Neural progenitor cell (in vitro differentiated cells): ENCODE results near the gene PHLDB2. TPM values are rescaled to one million over a fixed set of nuclear protein-coding genes. Genes with fewer than 3 reads are reported as not detected.
A peak's percentile ranks its signal among the peaks of the same experiment; 100 is the strongest.

Source experiments
- DNase-seq: peaks from one replicate; pipeline ENCODE4 v3.0.0-alpha.2; 2016; ENCODE audit warnings: low spot score
- H2AFZ ChIP-seq: fragments of 200-600 bp; sonication (generic); replicated peaks from 2 replicates; pipeline ENCODE4 v1.6.1; 2016; ENCODE audit warnings: antibody characterized with exemption
- H3F3A ChIP-seq: fragments of 200-600 bp; sonication (generic); 2 replicates; pipeline ENCODE4 v1.6.1; 2016; ENCODE audit warnings: antibody characterized with exemption, low read depth
- H3K27ac ChIP-seq: fragments of 200-600 bp; sonication (generic); 2 replicates; pipeline ENCODE4 v1.5.1; 2016; ENCODE audit warnings: mild to moderate bottlenecking
- H3K27me3 ChIP-seq: fragments of 200-600 bp; sonication (generic); 2 replicates; pipeline ENCODE4 v1.6.1; 2016; ENCODE audit warnings: mild to moderate bottlenecking, moderate library complexity
- H3K36me3 ChIP-seq: fragments of 200-600 bp; sonication (generic); 2 replicates; pipeline ENCODE4 v1.5.1; 2016
- H3K4me1 ChIP-seq: fragments of 200-600 bp; sonication (generic); 2 replicates; pipeline ENCODE4 v1.6.1; 2016; ENCODE audit warnings: mixed run types
- H3K4me2 ChIP-seq: fragments of 200-600 bp; sonication (generic); 2 replicates; pipeline ENCODE4 v1.6.1; 2016
- H3K4me3 ChIP-seq: fragments of 200-600 bp; sonication (generic); 2 replicates; pipeline ENCODE4 v1.5.1; 2016
- H3K79me2 ChIP-seq: fragments of 200-600 bp; sonication (generic); 2 replicates; pipeline ENCODE4 v1.6.1; 2016; ENCODE audit warnings: low read depth
- H3K9ac ChIP-seq: fragments of 200-600 bp; sonication (generic); 2 replicates; pipeline ENCODE4 v1.6.1; 2016
- H3K9me3 ChIP-seq: fragments of 200-600 bp; sonication (generic); 2 replicates; pipeline ENCODE4 v1.5.1; 2016; ENCODE audit warnings: low read depth
- H4K20me1 ChIP-seq: fragments of 200-600 bp; sonication (generic); 2 replicates; pipeline ENCODE4 v1.6.1; 2016; ENCODE audit warnings: low read depth
- H3K27ac Mint-ChIP-seq: 3 replicates; pipeline ENCODE4 v1.8.0; 2021; ENCODE audit warnings: mixed read lengths
- H3K27me3 Mint-ChIP-seq: 2 replicates; pipeline ENCODE4 v1.8.0; 2022; ENCODE audit warnings: low read depth, mild to moderate bottlenecking, inconsistent platforms, moderate library complexity, mixed read lengths; ENCODE audit not compliant: insufficient read depth
- H3K36me3 Mint-ChIP-seq: 3 replicates; pipeline ENCODE4 v1.8.0; 2021; ENCODE audit warnings: mixed read lengths
- H3K4me1 Mint-ChIP-seq: 3 replicates; pipeline ENCODE4 v1.8.0; 2021; ENCODE audit warnings: mixed read lengths
- H3K4me3 Mint-ChIP-seq: 3 replicates; pipeline ENCODE4 v1.8.0; 2021; ENCODE audit warnings: mild to moderate bottlenecking, moderate library complexity, mixed read lengths
- H3K9me3 Mint-ChIP-seq: 3 replicates; pipeline ENCODE4 v1.8.0; 2020; ENCODE audit warnings: mixed read lengths
- EZH2 ChIP-seq: fragments of 200-600 bp; sonication (generic); IDR thresholded peaks from 2 replicates; pipeline ENCODE4 v1.6.1; 2017; ENCODE audit warnings: antibody characterized with exemption, mild to moderate bottlenecking, moderate library complexity
- EZH2phosphoT487 ChIP-seq: fragments of 200-600 bp; sonication (generic); IDR thresholded peaks from 2 replicates; pipeline ENCODE4 v1.6.1; 2017; ENCODE audit warnings: antibody characterized with exemption
- total RNA-seq: library from RNA; depleted of rRNA; stranded (reverse); fragments of >200 nt; gene quantifications from 2 replicates; pipeline ENCODE4 v1.2.3, GENCODE V29; 2015; ENCODE audit warnings: low replicate concordance
- TF ChIP-seq, protein P1 (sequence below): fragments of 200-600 bp; sonication (generic); IDR thresholded peaks from 2 replicates; pipeline ENCODE4 v1.5.1; 2017; ENCODE audit warnings: antibody characterized with exemption, mild to moderate bottlenecking

PHLDB2 gene
- total RNA-seq, 1 donor from 2014 or later = 15.9 TPM

DNA sequence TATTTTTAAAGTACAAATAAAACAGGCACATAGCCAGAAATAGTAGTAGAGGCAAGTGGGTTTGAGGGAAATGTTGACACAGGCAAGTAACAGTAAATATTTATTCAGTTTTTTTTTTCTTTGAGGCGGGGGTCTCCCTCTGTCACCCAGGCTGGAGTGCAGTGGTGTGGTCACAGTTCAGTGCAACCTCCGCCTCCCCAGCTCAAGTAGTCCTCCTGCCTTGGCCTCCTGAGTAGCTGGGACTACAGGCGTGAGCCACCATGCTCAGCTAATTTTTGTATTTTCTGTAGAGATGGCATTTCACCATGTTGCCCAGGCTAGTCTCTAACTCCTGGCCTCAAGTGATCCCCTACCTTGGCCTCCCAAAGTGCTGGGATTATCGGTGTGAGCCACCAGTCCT, 43.5 kb downstream of the PHLDB2 start:
- Histone ChIP-seq H3K4me2 (no peak overlapping the region), H3K27ac (no peak overlapping the region), H3K79me2 (no peaks in the 10 kb centered on the region), H3K9me3 (no peaks in the 10 kb centered on the region), H3K36me3 (no peaks in the 10 kb centered on the region), H3K9ac (no peak overlapping the region), H3K4me3 (no peak overlapping the region), H2AFZ (no peak overlapping the region), H3K27me3 (no peaks in the 10 kb centered on the region), H4K20me1 (no peaks in the 10 kb centered on the region), H3F3A (no peaks in the 10 kb centered on the region), H3K4me1 (no peaks in the 10 kb centered on the region)
- H3K4me3 Mint-ChIP-seq = no peak overlapping the region
- no peak for DNase-seq
- H3K36me3 Mint-ChIP-seq = peaks cover 43% of the 10 kb centered on the region
- peaks cover 2% of the 10 kb centered on the region for H3K27me3 Mint-ChIP-seq
- H3K4me1 Mint-ChIP-seq = peaks cover 12% of the 10 kb centered on the region
- H3K9me3 Mint-ChIP-seq = peaks cover 26% of the 10 kb centered on the region
- TF ChIP-seq, protein P1, sequence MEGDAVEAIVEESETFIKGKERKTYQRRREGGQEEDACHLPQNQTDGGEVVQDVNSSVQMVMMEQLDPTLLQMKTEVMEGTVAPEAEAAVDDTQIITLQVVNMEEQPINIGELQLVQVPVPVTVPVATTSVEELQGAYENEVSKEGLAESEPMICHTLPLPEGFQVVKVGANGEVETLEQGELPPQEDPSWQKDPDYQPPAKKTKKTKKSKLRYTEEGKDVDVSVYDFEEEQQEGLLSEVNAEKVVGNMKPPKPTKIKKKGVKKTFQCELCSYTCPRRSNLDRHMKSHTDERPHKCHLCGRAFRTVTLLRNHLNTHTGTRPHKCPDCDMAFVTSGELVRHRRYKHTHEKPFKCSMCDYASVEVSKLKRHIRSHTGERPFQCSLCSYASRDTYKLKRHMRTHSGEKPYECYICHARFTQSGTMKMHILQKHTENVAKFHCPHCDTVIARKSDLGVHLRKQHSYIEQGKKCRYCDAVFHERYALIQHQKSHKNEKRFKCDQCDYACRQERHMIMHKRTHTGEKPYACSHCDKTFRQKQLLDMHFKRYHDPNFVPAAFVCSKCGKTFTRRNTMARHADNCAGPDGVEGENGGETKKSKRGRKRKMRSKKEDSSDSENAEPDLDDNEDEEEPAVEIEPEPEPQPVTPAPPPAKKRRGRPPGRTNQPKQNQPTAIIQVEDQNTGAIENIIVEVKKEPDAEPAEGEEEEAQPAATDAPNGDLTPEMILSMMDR = no peak
- TF ChIP-seq EZH2phosphoT487 = no peak
- no peak overlapping the region for H3K27ac Mint-ChIP-seq

- Mint-ChIP-seq H3K4me3 (no peak overlapping the region), H3K4me1 (peaks cover 12% of the 10 kb centered on the region), H3K27me3 (peaks cover 2% of the 10 kb centered on the region), H3K27ac (peak overlapping the region; percentile 8), H3K36me3 (peaks cover 42% of the 10 kb centered on the region), H3K9me3 (peaks cover 22% of the 10 kb centered on the region)
- H3K9me3 ChIP-seq = no peaks in the 10 kb centered on the region
- H3K27me3 ChIP-seq = no peaks in the 10 kb centered on the region
- DNase-seq = peak; percentile 30
- no peaks in the 10 kb centered on the region for H3F3A ChIP-seq
- H3K4me2 ChIP-seq = no peak overlapping the region
- no peak overlapping the region for H3K27ac ChIP-seq
- H4K20me1 ChIP-seq = no peaks in the 10 kb centered on the region
- no peaks in the 10 kb centered on the region for H3K4me1 ChIP-seq
- no peak overlapping the region for H3K4me3 ChIP-seq
- H2AFZ ChIP-seq = no peak overlapping the region
- H3K79me2 ChIP-seq = no peaks in the 10 kb centered on the region
- H3K9ac ChIP-seq = no peak overlapping the region
- no peaks in the 10 kb centered on the region for H3K36me3 ChIP-seq
- TF ChIP-seq, protein P1 = no peak
- TF ChIP-seq EZH2 = no peak
- TF ChIP-seq EZH2phosphoT487 = no peak
These were observed 44.0 kb downstream of the PHLDB2 start for GRCh38 chr3:111903067-111903511.

DNA sequence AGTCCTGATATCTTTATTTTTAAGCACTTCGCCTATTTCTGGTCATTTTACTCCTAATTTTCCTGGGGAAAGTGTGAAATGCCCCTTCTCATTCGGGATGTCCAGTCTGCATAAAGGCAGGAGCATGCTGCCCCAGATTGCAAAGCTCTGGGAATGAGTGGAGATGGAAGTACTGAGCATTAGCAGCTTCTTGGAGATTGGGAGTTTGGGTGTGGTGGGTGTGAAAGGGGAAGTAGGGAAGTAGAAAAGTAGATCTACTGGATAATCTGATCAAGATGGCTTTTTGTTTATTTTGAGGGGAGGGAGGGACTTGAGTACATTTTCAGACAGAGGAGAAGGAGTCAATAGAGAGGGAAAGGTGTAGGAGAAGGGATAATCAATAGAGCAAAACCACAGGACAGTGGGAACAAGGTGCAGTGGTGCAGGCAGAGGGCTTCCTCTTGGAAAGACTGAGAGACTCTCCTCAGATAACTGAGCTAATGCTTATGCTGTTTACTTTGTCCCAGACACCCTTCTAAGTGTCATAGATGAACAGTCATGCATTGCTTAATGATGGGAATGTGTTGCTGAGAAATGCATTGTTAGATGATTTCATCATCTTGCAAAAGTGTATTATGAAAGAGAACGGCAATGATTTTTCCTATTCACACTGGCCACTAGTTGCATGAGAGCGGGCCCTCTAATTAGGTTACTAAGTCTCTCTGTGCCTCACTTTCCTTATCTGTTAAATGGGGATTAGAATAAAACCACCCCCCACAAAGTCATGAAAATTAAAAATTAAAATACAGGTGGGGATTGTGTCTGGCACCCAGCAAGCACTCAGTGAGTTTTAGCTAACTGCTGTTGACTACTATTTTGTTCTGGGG, 45.5 kb downstream of the PHLDB2 start:
- no peak overlapping the region for H3K4me2 ChIP-seq
- no peaks in the 10 kb centered on the region for H3F3A ChIP-seq
- H3K4me3 Mint-ChIP-seq = no peak overlapping the region
- H3K27ac ChIP-seq = no peak overlapping the region
- H3K4me1 ChIP-seq = no peaks in the 10 kb centered on the region
- no peaks in the 10 kb centered on the region for H3K36me3 ChIP-seq
- H3K9ac ChIP-seq = no peak overlapping the region
- H3K27me3 ChIP-seq = no peaks in the 10 kb centered on the region
- H3K27me3 Mint-ChIP-seq = peaks cover 2% of the 10 kb centered on the region
- no peak for DNase-seq
- H4K20me1 ChIP-seq = no peaks in the 10 kb centered on the region
- H3K79me2 ChIP-seq = no peaks in the 10 kb centered on the region
- TF ChIP-seq, protein P1 = no peak
- TF ChIP-seq EZH2phosphoT487 (no peak), EZH2 (no peak)
- no peak overlapping the region for H3K4me3 ChIP-seq
- H2AFZ ChIP-seq = no peak overlapping the region
- no peak overlapping the region for H3K27ac Mint-ChIP-seq
- H3K9me3 ChIP-seq = no peaks in the 10 kb centered on the region
- peaks cover 39% of the 10 kb centered on the region for H3K36me3 Mint-ChIP-seq
- peaks cover 9% of the 10 kb centered on the region for H3K9me3 Mint-ChIP-seq
- peaks cover 12% of the 10 kb centered on the region for H3K4me1 Mint-ChIP-seq
